Hepatocyte (in vitro differentiated cells): ENCODE measurements around the gene ATG16L2. TPM values are rescaled to one million over a fixed set of nuclear protein-coding genes. Genes with fewer than 3 reads are reported as not detected.

Source experiments
- DNase-seq: peaks from one replicate; pipeline ENCODE4 v3.0.0-alpha.2; 2016; ENCODE audit warnings: low spot score
- H2AFZ ChIP-seq: fragments of 200-600 bp; sonication (generic); 2 replicates; pipeline ENCODE4 v1.6.0; 2016; ENCODE audit warnings: antibody characterized with exemption, mild to moderate bottlenecking
- H3K27ac ChIP-seq: fragments of 200-600 bp; sonication (generic); 2 replicates; pipeline ENCODE4 v1.5.1; 2016; ENCODE audit warnings: mild to moderate bottlenecking
- H3K27me3 ChIP-seq: fragments of 200-600 bp; sonication (generic); 2 replicates; pipeline ENCODE4 v1.6.1; 2016
- H3K36me3 ChIP-seq: fragments of 200-600 bp; sonication (generic); replicated peaks from 2 replicates; pipeline ENCODE4 v1.5.1; 2016; ENCODE audit warnings: low read depth; ENCODE audit not compliant: insufficient read depth
- H3K4me1 ChIP-seq: fragments of 200-600 bp; sonication (generic); 2 replicates; pipeline ENCODE4 v1.5.1; 2016; ENCODE audit warnings: mild to moderate bottlenecking, moderate library complexity; ENCODE audit not compliant: insufficient read depth
- H3K4me2 ChIP-seq: fragments of 200-600 bp; sonication (generic); 2 replicates; pipeline ENCODE4 v1.6.0; 2016
- H3K4me3 ChIP-seq: fragments of 200-600 bp; sonication (generic); 2 replicates; pipeline ENCODE4 v1.5.1; 2016; ENCODE audit warnings: mild to moderate bottlenecking
- H3K79me2 ChIP-seq: fragments of 200-600 bp; sonication (generic); 2 replicates; pipeline ENCODE4 v1.6.0; 2017; ENCODE audit warnings: mild to moderate bottlenecking
- H3K9me2 ChIP-seq: fragments of 200-600 bp; sonication (generic); replicated peaks from 2 replicates; pipeline ENCODE4 v1.6.0; 2017; ENCODE audit warnings: mild to moderate bottlenecking; ENCODE audit not compliant: insufficient read depth
- H3K9me3 ChIP-seq: fragments of 200-600 bp; sonication (generic); 2 replicates; pipeline ENCODE4 v1.5.1; 2016; ENCODE audit warnings: low read depth, mild to moderate bottlenecking
- H4K20me1 ChIP-seq: fragments of 200-600 bp; sonication (generic); 2 replicates; pipeline ENCODE4 v1.6.0; 2016; ENCODE audit warnings: mild to moderate bottlenecking; ENCODE audit not compliant: insufficient read depth, poor library complexity, severe bottlenecking
- EZH2 ChIP-seq: fragments of 200-600 bp; sonication (generic); IDR thresholded peaks from 2 replicates; pipeline ENCODE4 v1.6.1; 2016; ENCODE audit warnings: antibody characterized with exemption, mild to moderate bottlenecking, borderline replicate concordance
- EZH2phosphoT487 ChIP-seq: fragments of 200-600 bp; sonication (generic); IDR thresholded peaks from one replicate; pipeline ENCODE4 v1.6.1; 2018; ENCODE audit warnings: antibody characterized with exemption, mild to moderate bottlenecking, low read depth, moderate library complexity; ENCODE audit not compliant: unreplicated experiment, severe bottlenecking
- WGBS: methylation state at CpG from one replicate; pipeline ENCODE4 v1.1.6; 2016; ENCODE audit warnings: low lambda C conversion rate; ENCODE audit errors: missing lambda C conversion rate; 5-methylcytosine and 5-hydroxymethylcytosine counted together
- polyA plus RNA-seq: library from polyadenylated mRNA; unstranded; fragments of >200 nt; fragmentation: Nextera tagmentation; extraction: Ambion mirVana; gene quantifications from 2 replicates; pipeline ENCODE4 v1.2.1, GENCODE V29; 2016
- total RNA-seq: library from RNA; depleted of rRNA; stranded (reverse); fragments of >200 nt; gene quantifications from 2 replicates; pipeline ENCODE4 v1.2.3, GENCODE V29; 2014
- TF ChIP-seq, protein P1 (sequence below): fragments of 200-600 bp; sonication (generic); IDR thresholded peaks from 2 replicates; pipeline ENCODE4 v1.5.1; 2016; ENCODE audit warnings: antibody characterized with exemption, mild to moderate bottlenecking; ENCODE audit not compliant: poor library complexity

The ATG16L2 gene
- total and polyA plus RNA-seq, 2 experiments from 2014 or later, result 11.5 to 20.3 TPM

DNA sequence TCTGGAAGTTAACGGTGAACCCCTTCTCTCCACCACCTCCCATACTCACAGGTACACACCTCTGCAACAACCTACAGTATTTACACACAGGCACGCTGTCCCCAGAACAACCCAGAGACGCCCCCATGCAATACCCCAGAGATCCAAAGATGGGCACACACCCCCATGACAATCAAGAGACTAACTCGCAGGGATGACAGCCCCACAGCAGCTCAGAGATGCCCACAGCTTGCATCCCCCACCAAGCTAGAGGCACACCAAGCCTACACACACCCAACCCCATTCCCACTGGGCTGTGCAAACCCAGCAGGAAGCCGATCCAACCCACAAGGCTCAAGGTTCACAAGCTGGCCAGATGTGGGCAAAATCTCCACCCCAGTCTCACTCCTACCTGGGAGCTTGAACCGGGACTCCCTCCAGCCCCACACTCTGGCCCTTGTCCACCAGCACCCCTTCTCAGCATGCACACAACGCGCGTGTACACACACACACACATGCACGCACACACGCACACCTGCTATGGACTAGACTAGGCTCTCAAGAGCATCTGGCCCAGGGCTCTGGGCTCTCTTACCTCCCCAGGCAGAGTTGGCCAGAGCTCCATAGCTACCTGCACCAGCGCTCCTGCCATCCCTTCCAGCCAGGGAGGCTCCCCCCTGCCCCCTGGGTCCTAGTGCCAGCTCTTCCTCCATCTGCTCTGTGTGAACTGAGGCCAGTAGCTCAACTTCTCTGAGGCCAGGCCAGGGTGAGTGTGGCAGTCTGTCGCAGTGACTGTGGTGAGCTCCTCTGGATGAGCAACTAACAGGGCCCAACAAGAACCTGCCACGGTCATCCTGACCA lies 31.9 kb upstream of the ATG16L2 start:
- Histone ChIP-seq H3K9me3 (no peaks in the 10 kb centered on the region), H3K79me2 (peaks cover 41% of the 10 kb centered on the region), H3K36me3 (no peaks in the 10 kb centered on the region), H3K9me2 (no peaks in the 10 kb centered on the region), H4K20me1 (peaks cover 8% of the 10 kb centered on the region), H3K4me3 (peak overlapping the region; percentile 36), H3K27me3 (no peaks in the 10 kb centered on the region), H3K4me2 (peak overlapping the region; percentile 94), H3K4me1 (peaks cover 63% of the 10 kb centered on the region), H3K27ac (peak overlapping the region; percentile 94), H2AFZ (peak overlapping the region; percentile 41)
- no peak for TF ChIP-seq EZH2phosphoT487
- DNase-seq, result peak; percentile 57
- WGBS, result 22% methylated on average over 14 of the region's 14 CpGs

GRCh38 chr11:72783144-72783905 lies 30.9 kb upstream of the ATG16L2 start:
- 67% methylated on average over 2 of the region's 2 CpGs for WGBS
- DNase-seq, result no peak
- H3K27ac ChIP-seq, result peak overlapping the region; percentile 94

DNA sequence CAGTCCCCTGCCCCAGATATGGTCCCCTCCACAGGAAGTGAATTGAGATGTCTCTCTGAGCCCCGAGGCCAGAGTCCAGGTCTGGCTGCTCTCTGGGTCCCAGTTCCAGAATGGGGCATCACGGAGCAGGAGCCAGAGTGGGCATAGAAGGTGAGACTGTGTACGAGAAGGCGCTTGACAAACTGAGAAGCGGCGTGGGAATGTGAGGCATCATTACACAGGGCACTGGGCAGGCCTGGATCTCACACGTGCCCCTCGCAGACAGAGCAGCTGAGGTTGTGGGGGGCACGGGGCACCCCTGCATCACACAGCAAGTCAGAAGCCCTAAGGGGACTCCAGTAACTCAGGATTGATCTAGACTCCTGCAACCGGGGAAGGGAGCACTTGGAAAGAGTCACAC lies 29.5 kb upstream of the ATG16L2 start:
- Histone ChIP-seq H3K27me3 (no peaks in the 10 kb centered on the region), H3K9me3 (no peaks in the 10 kb centered on the region), H3K4me2 (peak overlapping the region; percentile 66), H3K9me2 (no peaks in the 10 kb centered on the region), H3K27ac (peak overlapping the region; percentile 94), H3K4me3 (no peak overlapping the region), H3K36me3 (no peaks in the 10 kb centered on the region), H3K79me2 (peaks cover 20% of the 10 kb centered on the region), H3K4me1 (peaks cover 65% of the 10 kb centered on the region), H2AFZ (no peak overlapping the region), H4K20me1 (no peaks in the 10 kb centered on the region)
- WGBS, result 86% methylated on average over 10 of the region's 10 CpGs
- TF ChIP-seq EZH2phosphoT487 (no peak), EZH2 (no peak)
- TF ChIP-seq, protein P1, sequence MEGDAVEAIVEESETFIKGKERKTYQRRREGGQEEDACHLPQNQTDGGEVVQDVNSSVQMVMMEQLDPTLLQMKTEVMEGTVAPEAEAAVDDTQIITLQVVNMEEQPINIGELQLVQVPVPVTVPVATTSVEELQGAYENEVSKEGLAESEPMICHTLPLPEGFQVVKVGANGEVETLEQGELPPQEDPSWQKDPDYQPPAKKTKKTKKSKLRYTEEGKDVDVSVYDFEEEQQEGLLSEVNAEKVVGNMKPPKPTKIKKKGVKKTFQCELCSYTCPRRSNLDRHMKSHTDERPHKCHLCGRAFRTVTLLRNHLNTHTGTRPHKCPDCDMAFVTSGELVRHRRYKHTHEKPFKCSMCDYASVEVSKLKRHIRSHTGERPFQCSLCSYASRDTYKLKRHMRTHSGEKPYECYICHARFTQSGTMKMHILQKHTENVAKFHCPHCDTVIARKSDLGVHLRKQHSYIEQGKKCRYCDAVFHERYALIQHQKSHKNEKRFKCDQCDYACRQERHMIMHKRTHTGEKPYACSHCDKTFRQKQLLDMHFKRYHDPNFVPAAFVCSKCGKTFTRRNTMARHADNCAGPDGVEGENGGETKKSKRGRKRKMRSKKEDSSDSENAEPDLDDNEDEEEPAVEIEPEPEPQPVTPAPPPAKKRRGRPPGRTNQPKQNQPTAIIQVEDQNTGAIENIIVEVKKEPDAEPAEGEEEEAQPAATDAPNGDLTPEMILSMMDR, result no peak
- DNase-seq, result no peak

More at GRCh38 chr11:72783144-72783905, 30.9 kb upstream of the ATG16L2 start:
- Histone ChIP-seq H2AFZ (no peak overlapping the region), H3K4me3 (no peak overlapping the region), H3K79me2 (peaks cover 31% of the 10 kb centered on the region), H3K4me2 (peak overlapping the region; percentile 94), H4K20me1 (peaks cover 4% of the 10 kb centered on the region), H3K4me1 (peaks cover 63% of the 10 kb centered on the region), H3K9me2 (no peaks in the 10 kb centered on the region), H3K27me3 (no peaks in the 10 kb centered on the region), H3K9me3 (no peaks in the 10 kb centered on the region), H3K36me3 (no peaks in the 10 kb centered on the region)
- TF ChIP-seq, protein P1, result no peak
- no peak for TF ChIP-seq EZH2phosphoT487
- no peak for TF ChIP-seq EZH2
